PC-9 (cell line): Measurements from ENCODE around the gene DCDC2B.

Source experiments
- CTCF ChIP-seq: fragments of 200-600 bp; sonication (generic); conservative IDR thresholded peaks from 2 replicates; pipeline ENCODE4 v1.6.1; 2017; ENCODE audit warnings: mixed run types, antibody characterized with exemption, mild to moderate bottlenecking, moderate library complexity
- EZH2 ChIP-seq: fragments of 200-600 bp; sonication (generic); IDR thresholded peaks from 2 replicates; pipeline ENCODE4 v1.8.0; 2017; ENCODE audit warnings: antibody characterized with exemption, low read depth

DNA sequence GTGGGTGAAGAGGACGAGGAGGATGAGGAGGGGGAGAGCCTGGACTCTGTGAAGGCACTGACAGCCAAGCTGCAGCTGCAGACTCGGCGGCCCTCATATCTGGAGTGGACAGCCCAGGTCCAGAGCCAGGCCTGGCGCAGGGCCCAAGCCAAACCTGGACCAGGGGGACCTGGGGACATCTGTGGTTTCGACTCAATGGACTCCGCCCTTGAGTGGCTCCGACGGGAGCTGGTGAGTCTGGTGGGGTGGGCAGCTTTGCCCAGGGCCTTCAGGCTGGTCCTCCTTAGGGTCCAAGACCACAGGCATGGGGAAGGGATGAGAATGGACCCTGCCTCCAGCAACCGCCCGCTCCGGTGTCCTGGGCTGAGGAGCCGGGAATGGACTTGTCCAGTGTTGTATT is 38.6 kb downstream of the DCDC2B start:
- TF ChIP-seq CTCF (no peak), EZH2 (no peak)
